ENCODE results near the gene CHRNE.

Gene CHRNE

GRCh38 chr17:4903051-4903818 lies at the start of gene CHRNE:
Gene CHRNE, minus strand, starts transcription at chr17:4903098. Its CDS starts 35 bp downstream, at chr17:4903063.
- peak; percentile 51 to 64 for DNase-seq (ENCODE audit: low read depth in 2 of 2, low spot score in 1 of 2)

DNA sequence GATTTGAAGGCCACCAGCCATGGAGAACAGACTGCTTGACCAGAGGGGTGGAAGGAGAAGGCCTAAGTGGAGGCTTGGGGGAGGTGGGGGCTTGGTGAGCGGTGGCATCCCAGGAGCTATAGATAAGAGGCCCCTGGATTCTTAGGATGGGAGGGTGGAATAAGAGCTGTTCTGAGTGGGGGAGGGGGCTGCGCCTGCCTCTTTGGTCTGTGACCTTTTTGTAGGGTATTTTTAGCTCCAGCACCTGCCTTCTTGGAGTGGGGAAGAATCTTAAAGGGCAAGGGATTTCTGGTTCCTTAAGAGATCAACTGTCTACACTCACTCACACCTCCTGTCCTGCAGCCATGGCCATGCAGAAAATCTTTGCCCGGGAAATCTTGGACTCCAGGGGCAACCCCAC lies 48.6 kb upstream of the CHRNE start:
- no peak for DNase-seq (ENCODE audit: low read depth in 2 of 2, low spot score in 1 of 2)

GRCh38 chr17:4950746-4951204 lies 47.9 kb upstream of the CHRNE start, which contains the start of gene ENO3:
Gene ENO3, plus strand, starts transcription at chr17:4951119. Its CDS starts 711 bp downstream, at chr17:4951830.
- no peak for DNase-seq (ENCODE audit: low read depth in 2 of 2, low spot score in 1 of 2)

DNA sequence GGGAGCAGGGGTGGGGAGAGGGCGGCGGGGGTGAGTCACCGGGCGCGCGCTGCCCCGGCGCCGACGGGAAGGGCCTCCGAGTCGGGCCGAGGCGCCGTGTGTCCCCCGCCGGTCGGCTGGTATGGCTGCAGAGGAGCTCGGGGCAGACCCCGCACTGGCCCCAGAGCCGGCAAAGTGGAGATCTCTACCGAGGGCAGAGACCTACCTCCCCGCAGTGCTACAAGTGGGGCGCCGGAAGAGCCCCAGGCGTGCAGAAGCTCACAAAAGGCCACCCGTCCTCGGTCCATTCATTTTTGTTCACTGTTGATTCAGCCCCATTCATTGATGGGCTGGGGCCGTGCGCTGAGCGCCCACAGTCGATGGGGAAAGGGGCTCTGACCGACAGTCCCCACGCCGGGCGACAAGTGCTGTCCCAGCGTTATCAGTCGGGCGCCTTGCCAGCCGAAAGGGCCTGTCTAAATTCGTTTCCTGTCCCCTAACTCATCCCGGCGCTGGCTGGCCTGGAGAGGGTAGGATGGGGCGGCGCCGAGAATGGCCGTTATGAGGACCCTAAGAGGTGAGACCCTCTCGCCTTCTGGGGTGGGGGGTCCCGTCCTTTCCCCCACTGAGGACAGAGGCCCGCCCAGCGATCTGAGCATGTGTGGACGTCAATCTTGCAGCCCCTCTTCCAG lies 47.3 kb upstream of the CHRNE start:
- DNase-seq (ENCODE audit: low read depth in 2 of 2, low spot score in 1 of 2): no peak

GRCh38 chr17:4949321-4950074 lies 46.6 kb upstream of the CHRNE start:
- DNase-seq (ENCODE audit: low read depth in 2 of 2, low spot score in 1 of 2): peak in 1 of 2 donors; percentile 61

DNA sequence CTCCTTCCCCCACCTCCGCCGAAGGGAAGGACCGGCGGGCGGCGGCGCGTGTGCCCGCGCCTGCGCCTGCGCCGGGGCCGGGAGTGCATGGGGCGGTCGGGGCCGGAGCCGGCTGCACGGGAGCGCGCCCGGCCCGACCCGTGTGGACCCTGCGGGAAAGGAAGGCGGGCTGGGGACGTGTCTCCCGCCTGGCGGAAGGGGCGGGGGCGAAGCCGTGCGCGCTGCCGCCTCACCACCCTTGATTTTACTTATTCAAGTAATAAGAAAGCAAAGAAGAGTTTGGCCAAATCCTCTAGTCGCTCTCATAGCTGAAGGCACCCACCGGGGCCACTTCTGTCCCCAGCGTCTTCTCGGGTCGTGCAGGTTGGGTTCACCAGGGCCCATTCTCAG lies 46.0 kb upstream of the CHRNE start:
- DNase-seq (ENCODE audit: low read depth in 2 of 2, low spot score in 1 of 2): no peak

DNA sequence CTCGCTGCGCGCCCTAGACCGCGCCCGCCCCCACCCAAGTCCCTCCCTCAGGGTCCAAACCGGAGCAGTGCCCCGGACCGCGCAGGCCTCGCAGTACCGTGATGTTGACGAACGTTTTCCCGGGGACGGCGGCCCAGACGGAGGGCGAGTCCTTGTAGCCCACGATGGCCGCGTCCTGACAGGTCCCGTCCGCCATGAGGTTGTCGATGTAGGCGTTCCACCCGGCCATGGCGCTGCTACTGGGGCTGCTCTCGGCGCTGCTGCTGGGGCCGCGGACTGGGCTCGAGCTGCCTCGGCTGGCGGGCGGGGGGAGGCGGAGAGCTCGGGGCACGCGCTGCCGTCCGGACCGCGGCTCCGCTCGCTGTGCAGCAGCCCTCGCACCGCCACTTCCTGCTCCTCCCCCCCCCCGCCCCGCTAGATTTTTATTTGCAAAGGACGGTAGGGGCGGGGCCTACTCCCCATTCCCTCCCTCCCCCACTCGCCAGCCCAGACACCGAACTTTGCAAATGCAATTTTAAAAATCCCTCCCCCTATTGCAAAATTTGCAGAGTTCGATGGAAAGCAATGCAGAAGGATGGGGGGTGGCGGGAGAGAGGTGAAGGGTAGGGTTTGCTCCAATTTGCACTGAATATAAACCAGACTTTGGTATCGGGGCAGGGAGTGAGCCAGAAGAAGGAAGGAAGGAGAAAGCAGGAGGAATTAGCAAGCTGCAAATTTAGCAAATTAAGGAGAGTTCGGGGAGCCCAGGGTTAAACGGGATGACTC lies 45.5 kb upstream of the CHRNE start, which contains the start of gene PFN1:
TSS of gene PFN1 (minus strand) at position 365 of the 765 bp plus-strand sequence. CDS start at position 229, 136 bp downstream.
- DNase-seq (ENCODE audit: low read depth in 2 of 2, low spot score in 1 of 2): peak; percentile 81 to 83

DNA sequence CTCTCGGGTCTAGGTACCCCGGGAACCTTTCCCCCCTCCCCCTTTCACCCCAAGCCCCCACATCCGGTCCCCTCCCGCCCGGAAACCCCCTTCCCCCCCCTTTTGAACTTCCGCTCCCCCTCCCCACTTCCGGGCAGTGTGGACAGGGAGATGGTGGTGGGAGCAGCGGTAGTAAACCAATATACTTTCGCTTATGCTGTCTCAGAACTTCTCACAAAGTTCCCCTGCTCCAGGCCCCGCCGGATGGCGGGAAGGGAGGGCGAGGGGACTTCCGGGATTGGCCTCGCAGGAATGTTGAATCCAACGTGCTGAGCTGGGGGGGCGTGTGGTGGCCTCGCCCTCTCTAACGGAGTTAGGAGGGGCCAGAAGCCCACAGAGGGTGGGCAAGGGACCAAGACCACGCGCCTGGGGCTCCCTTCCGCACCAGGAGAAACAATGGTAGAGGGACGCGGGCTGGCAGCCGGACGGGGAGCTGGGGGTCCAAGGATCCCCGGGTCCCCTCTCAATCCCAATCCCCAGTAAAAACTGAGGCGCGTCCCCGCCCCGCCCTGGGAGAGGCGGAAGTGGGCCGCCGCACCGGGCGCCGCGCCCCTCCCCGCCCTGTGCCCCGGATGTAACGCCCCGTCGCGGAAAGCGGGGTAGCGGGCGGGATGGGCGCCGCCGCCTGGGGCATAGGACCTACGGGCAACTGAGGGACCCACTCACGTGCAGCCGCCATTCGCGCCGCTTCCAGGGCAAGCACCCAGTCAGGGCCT lies 44.7 kb upstream of the CHRNE start:
- no peak for DNase-seq (ENCODE audit: low read depth in 2 of 2, low spot score in 1 of 2)

DNA sequence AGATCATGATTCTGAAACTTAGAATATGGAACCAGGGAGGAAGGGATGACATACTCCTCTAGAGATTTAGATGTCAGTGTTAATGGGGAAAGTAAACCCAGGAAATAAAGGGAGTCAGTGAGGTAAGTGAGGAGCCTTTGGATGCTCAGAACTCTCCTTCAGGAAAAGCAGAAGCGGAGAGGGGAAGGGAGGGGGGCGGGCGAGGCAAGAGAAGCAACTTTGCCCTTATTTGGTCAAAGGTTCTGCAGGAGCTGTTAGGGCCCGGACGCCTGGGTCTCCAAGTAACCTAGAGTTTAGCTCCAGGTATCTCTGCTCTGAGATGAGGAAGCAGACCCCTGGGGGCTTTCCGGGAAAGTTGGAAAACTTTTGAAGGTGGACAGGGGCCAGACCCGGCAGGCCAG lies 44.1 kb upstream of the CHRNE start:
- DNase-seq (ENCODE audit: low read depth in 2 of 2, low spot score in 1 of 2): no peak

DNA sequence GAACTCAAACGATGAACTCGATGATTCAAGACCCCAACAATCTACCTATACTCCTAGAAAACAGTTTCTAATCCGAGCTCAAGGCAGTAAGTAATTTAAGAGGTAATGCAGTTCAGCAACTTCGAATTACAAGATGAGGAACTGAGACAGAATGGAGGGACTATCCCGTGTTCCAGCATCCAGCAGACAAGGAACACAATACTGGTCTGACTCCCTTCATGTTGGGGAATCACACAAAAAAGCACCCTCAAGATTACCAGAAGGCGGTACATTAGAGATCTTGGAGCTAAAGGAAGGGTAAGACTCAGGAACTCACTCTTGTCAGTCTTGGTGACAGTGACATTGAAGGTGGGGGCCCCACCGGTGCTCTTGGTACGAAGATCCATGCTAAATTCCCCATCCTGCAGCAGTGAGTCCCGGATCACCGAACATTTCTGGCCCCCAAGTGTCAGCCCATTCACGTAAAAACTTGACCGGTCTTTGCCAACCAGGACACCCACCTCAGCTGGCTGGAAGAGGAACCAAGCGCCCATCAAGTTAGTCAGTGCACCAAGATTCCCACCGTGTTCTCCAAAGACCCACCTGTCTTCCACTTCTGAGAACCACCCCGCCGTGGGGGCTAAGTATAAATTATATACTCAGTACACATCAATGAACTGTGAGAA lies 43.5 kb upstream of the CHRNE start:
- no peak for DNase-seq (ENCODE audit: low read depth in 2 of 2, low spot score in 1 of 2)

- no peak for DNase-seq (ENCODE audit: low read depth in 2 of 2, low spot score in 1 of 2)
Observed at GRCh38 chr17:4945944-4946280, 43.0 kb upstream of the CHRNE start.

GRCh38 chr17:4945176-4945943 lies 42.5 kb upstream of the CHRNE start:
- DNase-seq (ENCODE audit: low read depth in 2 of 2, low spot score in 1 of 2): peak; percentile 74 to 77

DNA sequence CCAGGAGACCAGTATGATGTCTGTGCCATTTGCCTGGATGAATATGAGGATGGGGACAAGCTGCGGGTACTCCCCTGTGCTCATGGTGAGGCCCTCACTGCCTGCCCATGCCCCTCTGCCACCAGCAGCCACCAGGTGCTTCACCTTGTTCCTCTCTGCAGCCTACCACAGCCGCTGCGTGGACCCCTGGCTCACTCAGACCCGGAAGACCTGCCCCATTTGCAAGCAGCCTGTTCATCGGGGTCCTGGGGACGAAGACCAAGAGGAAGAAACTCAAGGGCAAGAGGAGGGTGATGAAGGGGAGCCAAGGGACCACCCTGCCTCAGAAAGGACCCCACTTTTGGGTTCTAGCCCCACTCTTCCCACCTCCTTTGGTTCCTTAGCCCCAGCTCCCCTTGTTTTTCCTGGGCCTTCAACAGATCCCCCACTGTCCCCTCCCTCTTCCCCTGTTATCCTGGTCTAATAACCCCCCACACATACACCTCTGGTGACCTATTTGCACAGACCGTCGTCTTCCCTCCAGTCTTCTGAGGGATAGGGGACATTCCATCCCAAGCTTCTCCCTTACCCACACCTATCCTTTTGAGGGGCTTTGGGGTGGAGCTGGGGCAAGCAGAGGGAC lies 41.8 kb upstream of the CHRNE start:
- DNase-seq (ENCODE audit: low read depth in 2 of 2, low spot score in 1 of 2): no peak

GRCh38 chr17:4944163-4944553 lies 41.3 kb upstream of the CHRNE start:
- no peak for DNase-seq (ENCODE audit: low read depth in 2 of 2, low spot score in 1 of 2)

- no peak for DNase-seq (ENCODE audit: low read depth in 2 of 2, low spot score in 1 of 2)
Observed at GRCh38 chr17:4942760-4943508, 40.0 kb upstream of the CHRNE start.

- no peak for DNase-seq (ENCODE audit: low read depth in 2 of 2, low spot score in 1 of 2)
Observed at GRCh38 chr17:4941319-4941610, 38.4 kb upstream of the CHRNE start.

DNA sequence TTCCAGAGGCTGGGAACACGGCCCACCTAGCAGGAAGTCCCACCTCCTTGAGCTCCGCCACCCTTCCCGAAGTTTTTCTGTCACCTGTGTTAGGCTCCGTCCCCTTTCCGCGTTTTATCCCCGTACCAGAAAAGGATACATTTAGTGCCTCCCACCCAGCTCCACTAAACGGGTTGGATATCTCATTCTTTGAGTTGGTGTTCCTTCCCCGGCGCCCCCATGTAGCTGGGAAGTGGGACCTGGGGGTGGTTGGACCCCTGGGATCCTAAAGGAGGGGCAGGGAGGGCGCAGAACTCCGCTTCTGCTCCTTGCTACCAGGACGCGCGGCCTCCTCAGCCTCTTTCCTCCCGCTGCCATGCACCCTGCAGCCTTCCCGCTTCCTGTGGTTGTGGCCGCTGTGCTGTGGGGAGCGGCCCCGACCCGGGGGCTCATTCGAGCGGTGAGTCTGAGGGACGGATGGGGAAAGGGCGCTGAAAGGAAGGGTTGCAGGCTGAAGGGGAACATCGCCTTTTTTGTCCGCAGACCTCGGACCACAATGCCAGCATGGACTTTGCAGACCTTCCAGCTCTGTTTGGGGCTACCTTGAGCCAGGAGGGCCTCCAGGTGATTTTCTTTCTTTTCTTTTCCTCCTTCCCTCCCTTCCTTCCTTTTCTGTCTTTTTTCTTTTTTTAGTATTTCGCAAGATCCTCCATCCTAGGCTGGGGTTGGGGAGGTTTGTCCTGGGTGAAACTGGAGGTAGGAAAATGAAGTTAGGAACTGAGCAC lies 37.8 kb upstream of the CHRNE start:
- no peak for DNase-seq (ENCODE audit: low read depth in 2 of 2, low spot score in 1 of 2)
